KMS-11 (cell line): Measurements from ENCODE around the gene ZSCAN31.

ENCODE experiments used
- H2AFZ ChIP-seq: fragments of 200-600 bp; sonication (generic); 2 replicates; pipeline ENCODE4 v1.6.1; 2016; ENCODE audit warnings: antibody characterized with exemption, mixed run types, low read depth
- H3K27ac ChIP-seq: fragments of 200-600 bp; sonication (generic); 2 replicates; pipeline ENCODE4 v1.6.1; 2016; ENCODE audit warnings: mild to moderate bottlenecking, mixed run types
- H3K27me3 ChIP-seq: fragments of 200-600 bp; sonication (generic); 2 replicates; pipeline ENCODE4 v1.6.1; 2017; ENCODE audit warnings: mild to moderate bottlenecking, low read depth, mixed run types, moderate library complexity; ENCODE audit not compliant: insufficient read depth
- H3K36me3 ChIP-seq: fragments of 200-600 bp; sonication (generic); 2 replicates; pipeline ENCODE4 v1.6.1; 2017; ENCODE audit warnings: mild to moderate bottlenecking, mixed run types; ENCODE audit not compliant: insufficient read depth
- H3K4me1 ChIP-seq: fragments of 200-600 bp; sonication (generic); 2 replicates; pipeline ENCODE4 v1.6.1; 2016; ENCODE audit warnings: mild to moderate bottlenecking, low read depth, mixed run types; ENCODE audit not compliant: poor library complexity, severe bottlenecking
- H3K4me2 ChIP-seq: fragments of 200-600 bp; sonication (generic); 2 replicates; pipeline ENCODE4 v1.7.0; 2016; ENCODE audit warnings: mild to moderate bottlenecking, mixed run types
- H3K4me3 ChIP-seq: fragments of 200-600 bp; sonication (generic); IDR thresholded peaks from 2 replicates; pipeline ENCODE4 v1.6.1; 2017; ENCODE audit warnings: low read depth, low read length, mixed read lengths; ENCODE audit not compliant: insufficient read depth
- H3K79me2 ChIP-seq: fragments of 200-600 bp; sonication (generic); 2 replicates; pipeline ENCODE4 v1.6.1; 2016; ENCODE audit warnings: low read depth, mixed run types; ENCODE audit not compliant: insufficient read depth
- H3K9ac ChIP-seq: fragments of 200-600 bp; sonication (generic); 2 replicates; pipeline ENCODE4 v1.6.1; 2016; ENCODE audit warnings: mild to moderate bottlenecking, mixed run types
- H4K20me1 ChIP-seq: fragments of 200-600 bp; sonication (generic); 2 replicates; pipeline ENCODE4 v1.6.1; 2016; ENCODE audit warnings: mild to moderate bottlenecking, mixed run types; ENCODE audit not compliant: insufficient read depth
- TF ChIP-seq, protein P1 (sequence below): fragments of 200-600 bp; sonication (generic); conservative IDR thresholded peaks from 2 replicates; pipeline ENCODE4 v1.6.1; 2017; ENCODE audit warnings: low read depth, mild to moderate bottlenecking, antibody characterized with exemption, low read length, moderate library complexity, mixed read lengths

Gene ZSCAN31

DNA sequence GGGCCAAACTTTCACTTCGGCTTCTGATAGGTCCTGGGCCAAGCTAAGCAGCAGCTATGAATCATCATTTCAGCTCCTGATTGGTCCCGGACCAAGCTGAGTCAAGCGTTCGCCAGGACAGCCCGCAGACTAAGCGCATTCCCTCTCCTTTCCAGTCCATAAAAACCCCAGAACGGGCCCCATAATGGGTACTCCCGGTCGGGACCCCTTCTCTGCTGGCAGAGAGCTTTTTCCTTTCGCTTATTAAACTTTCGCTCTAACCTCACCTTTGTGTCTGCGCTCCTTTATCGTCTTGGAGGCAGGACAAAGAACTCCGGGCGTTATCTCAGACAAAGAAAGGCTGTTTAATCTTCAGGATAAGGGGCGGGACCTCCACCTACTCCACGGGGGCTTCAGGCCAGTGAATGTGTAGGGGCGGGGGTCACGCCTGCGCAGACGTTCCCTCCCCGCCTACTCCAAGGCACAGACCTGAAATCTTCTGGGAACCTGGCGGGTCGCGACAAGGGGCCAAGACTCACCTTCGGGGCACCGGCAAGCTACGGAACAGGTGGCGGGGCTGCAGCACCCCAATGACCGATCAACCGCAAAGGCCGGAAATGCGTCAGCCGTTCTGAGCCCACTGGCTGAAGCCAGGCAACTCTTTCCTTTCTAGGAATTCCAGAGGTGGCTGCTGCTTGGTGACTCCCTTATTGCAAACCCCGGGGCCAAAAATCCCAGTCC, at the start of gene ZSCAN31:
Gene ZSCAN31 (minus strand): TSS at position 585 of the 720 bp plus-strand sequence. CDS start 6,465 bp downstream, outside the sequence.
- no peaks in the 10 kb centered on the region for H3K79me2 ChIP-seq
- H3K4me3 ChIP-seq, result no peak within 1 kb of the TSS
- H2AFZ ChIP-seq, result peak within 1 kb of the TSS; percentile 72
- H3K9ac ChIP-seq, result peak within 1 kb of the TSS; percentile 77; the same call in 1 of the 2 replicates
- TF ChIP-seq, protein P1, sequence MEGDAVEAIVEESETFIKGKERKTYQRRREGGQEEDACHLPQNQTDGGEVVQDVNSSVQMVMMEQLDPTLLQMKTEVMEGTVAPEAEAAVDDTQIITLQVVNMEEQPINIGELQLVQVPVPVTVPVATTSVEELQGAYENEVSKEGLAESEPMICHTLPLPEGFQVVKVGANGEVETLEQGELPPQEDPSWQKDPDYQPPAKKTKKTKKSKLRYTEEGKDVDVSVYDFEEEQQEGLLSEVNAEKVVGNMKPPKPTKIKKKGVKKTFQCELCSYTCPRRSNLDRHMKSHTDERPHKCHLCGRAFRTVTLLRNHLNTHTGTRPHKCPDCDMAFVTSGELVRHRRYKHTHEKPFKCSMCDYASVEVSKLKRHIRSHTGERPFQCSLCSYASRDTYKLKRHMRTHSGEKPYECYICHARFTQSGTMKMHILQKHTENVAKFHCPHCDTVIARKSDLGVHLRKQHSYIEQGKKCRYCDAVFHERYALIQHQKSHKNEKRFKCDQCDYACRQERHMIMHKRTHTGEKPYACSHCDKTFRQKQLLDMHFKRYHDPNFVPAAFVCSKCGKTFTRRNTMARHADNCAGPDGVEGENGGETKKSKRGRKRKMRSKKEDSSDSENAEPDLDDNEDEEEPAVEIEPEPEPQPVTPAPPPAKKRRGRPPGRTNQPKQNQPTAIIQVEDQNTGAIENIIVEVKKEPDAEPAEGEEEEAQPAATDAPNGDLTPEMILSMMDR, result no peak
- no peaks in the 10 kb centered on the region for H3K36me3 ChIP-seq
- H4K20me1 ChIP-seq, result no peaks in the 10 kb centered on the region
- H3K4me1 ChIP-seq, result peaks cover 6% of the 10 kb centered on the region
- H3K27me3 ChIP-seq, result no peaks in the 10 kb centered on the region
- peak within 1 kb of the TSS; percentile 76 for H3K4me2 ChIP-seq
- peak within 1 kb of the TSS; percentile 69 for H3K27ac ChIP-seq

DNA sequence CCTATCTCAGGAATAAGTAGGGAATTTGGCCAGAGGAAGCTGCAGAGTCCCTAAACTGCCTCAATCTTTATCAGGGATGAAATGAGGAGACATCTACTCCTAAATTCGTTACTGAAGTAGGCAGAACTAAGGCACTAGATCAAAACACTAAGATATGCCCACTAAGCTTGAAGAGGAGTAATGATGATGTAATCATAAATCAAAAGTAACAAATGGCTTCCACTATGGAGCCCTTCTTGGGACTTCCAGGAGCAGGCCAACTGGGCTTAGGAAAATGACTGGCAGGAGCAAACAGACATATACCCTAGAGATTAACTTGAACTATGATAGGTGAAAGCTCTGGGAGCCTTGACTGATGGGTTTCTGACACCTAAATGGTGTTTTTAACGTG, 48.2 kb upstream of the ZSCAN31 start:
- no peak overlapping the region for H3K4me3 ChIP-seq
- no peak overlapping the region for H3K4me2 ChIP-seq
- H3K4me1 ChIP-seq, result no peaks in the 10 kb centered on the region
- TF ChIP-seq, protein P1, result no peak
- H3K9ac ChIP-seq, result no peak overlapping the region
- H3K79me2 ChIP-seq, result no peaks in the 10 kb centered on the region
- H3K36me3 ChIP-seq, result no peaks in the 10 kb centered on the region
- H3K27me3 ChIP-seq, result no peaks in the 10 kb centered on the region
- no peaks in the 10 kb centered on the region for H4K20me1 ChIP-seq
- H2AFZ ChIP-seq, result peak overlapping the region; percentile 42; the same call in 1 of the 2 replicates
- no peak overlapping the region for H3K27ac ChIP-seq

DNA sequence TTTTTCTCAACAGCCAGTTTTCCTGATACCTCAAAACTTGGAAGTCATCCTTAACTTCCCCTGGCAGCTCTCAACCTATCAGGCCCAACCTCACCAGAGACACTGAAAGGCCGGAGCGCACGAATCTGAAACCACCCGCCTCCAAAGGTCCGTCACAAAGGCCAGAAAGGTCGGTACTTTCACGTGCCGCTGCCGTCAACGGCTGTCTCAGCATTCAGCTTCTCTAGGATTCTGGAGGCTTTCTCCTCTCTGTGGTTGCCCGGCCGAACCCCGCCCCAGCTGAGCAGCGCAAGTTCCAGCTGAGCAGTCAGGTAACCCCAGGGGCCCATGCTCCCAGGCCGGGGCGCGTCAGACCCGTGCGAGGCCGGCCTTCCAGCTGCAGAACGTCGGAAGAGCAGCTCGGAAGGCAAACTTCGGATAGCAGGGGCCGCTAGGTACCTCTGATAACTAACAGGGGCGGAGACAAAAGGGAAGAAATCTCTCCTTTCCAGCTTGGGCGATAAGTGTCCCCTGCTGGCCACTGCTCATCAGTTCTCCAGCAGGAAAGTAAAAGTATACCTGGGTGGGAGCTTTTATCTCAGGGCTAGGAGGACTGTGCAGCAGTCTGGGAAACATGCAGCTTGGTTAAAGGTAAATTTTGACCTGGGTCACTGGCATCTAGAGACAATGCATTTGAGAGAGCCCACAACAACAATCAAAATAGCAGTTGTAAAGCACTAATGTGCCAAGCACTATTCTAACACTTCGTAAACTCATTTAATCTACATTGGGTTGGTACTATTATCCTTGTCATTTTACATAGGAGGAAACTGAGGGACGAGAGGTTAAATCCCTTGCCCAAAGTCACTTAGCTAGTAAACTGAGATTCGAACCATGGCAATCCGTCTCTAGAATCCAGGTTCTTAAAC, 47.5 kb upstream of the ZSCAN31 start:
- peak overlapping the region; percentile 42; the same call in 1 of the 2 replicates for H2AFZ ChIP-seq
- no peak overlapping the region; the same call in 1 of the 2 replicates for H3K27ac ChIP-seq
- TF ChIP-seq, protein P1, result 0 out of 2 replicates have a peak, but pooled peaks have one; percentile 17

DNA sequence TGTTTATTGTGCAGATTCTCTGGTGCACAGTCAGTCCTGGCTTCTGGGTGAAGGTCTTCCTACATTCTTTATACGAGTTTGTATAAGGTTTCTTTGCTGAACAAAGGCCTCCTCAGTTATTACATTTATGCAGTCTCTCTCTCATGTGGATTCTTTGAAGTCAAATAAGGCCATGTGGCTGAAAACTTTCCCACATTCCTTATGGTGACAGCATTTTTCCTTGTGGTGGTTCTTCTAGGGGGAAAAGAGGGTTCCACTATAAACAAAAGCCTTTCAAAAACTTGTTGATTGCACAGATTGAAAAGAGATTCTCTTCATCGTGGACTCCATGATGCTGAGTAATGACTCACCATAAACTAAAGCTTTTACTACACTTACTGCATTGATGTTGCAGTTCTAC, 44.4 kb upstream of the ZSCAN31 start:
- Histone ChIP-seq H3K4me3 (no peak overlapping the region), H3K79me2 (no peaks in the 10 kb centered on the region), H3K36me3 (no peaks in the 10 kb centered on the region), H3K9ac (no peak overlapping the region), H3K4me2 (no peak overlapping the region), H3K27ac (no peak overlapping the region), H2AFZ (no peak overlapping the region), H3K27me3 (no peaks in the 10 kb centered on the region), H4K20me1 (no peaks in the 10 kb centered on the region), H3K4me1 (no peaks in the 10 kb centered on the region)
- TF ChIP-seq, protein P1, result no peak

More for the DNA sequence above, 47.5 kb upstream of the ZSCAN31 start:
- H3K27me3 ChIP-seq, result no peaks in the 10 kb centered on the region
- no peak overlapping the region for H3K9ac ChIP-seq
- H3K4me1 ChIP-seq, result no peaks in the 10 kb centered on the region
- H3K4me2 ChIP-seq, result peak overlapping the region; percentile 17; the same call in 1 of the 2 replicates
- no peak overlapping the region for H3K4me3 ChIP-seq
- no peaks in the 10 kb centered on the region for H3K36me3 ChIP-seq
- H3K79me2 ChIP-seq, result no peaks in the 10 kb centered on the region
- H4K20me1 ChIP-seq, result no peaks in the 10 kb centered on the region
